CD14-positive monocyte (primary cell): Measurements from ENCODE around the gene PRDM1. TPM values are rescaled to one million over a fixed set of nuclear protein-coding genes. Genes with fewer than 3 reads are reported as not detected.

Experiments used
- DNase-seq, 3 donors: peaks; one replicate each; pipeline ENCODE4 v3.0.0-alpha.2; 2011 to 2022
- H2AFZ ChIP-seq: 2 replicates; pipeline ENCODE4 v1.6.0; 2012; ENCODE audit warnings: mild to moderate bottlenecking, low read depth, low read length, inconsistent platforms; ENCODE audit not compliant: insufficient read depth, poor library complexity, severe bottlenecking
- H3K27ac ChIP-seq, 2 donors: 1 replicate in 1 of 2; 2 replicates in 1 of 2; pipeline ENCODE4 v1.5.1; 2012 to 2013; ENCODE audit warnings: low read length in 2 of 2, control low read depth in 1 of 2, inconsistent platforms in 1 of 2, low read depth in 1 of 2, mild to moderate bottlenecking in 1 of 2
- H3K27me3 ChIP-seq, 2 donors: one replicate each; pipeline versions ENCODE4 v1.6.0 to v1.6.1; 2011 to 2013; ENCODE audit warnings: low read length in 2 of 2; ENCODE audit not compliant: control insufficient read depth in 2 of 2, insufficient read depth in 2 of 2
- H3K36me3 ChIP-seq, 2 donors: replicated peaks in 1 of 2; 1 replicate in 1 of 2; 2 replicates in 1 of 2; pipeline versions ENCODE4 v1.5.1 to v1.6.1; 2012 to 2013; ENCODE audit warnings: low read length in 2 of 2, control low read depth in 1 of 2, inconsistent platforms in 1 of 2, mild to moderate bottlenecking in 1 of 2; ENCODE audit not compliant: insufficient read depth in 2 of 2, control insufficient read depth in 1 of 2
- H3K4me1 ChIP-seq, 2 donors: 1 replicate in 1 of 2; 2 replicates in 1 of 2; pipeline versions ENCODE4 v1.5.1 to v1.6.1; 2012 to 2013; ENCODE audit warnings: low read length in 2 of 2, control low read depth in 1 of 2, inconsistent platforms in 1 of 2, mild to moderate bottlenecking in 1 of 2, moderate library complexity in 1 of 2; ENCODE audit not compliant: insufficient read depth in 2 of 2, control insufficient read depth in 1 of 2
- H3K4me2 ChIP-seq: replicated peaks from 2 replicates; pipeline ENCODE3; 2012; ENCODE audit warnings: low read length, moderate library complexity, mild to moderate bottlenecking; ENCODE audit not compliant: poor library complexity, severe bottlenecking; ENCODE audit errors: extremely low read depth
- H3K4me3 ChIP-seq, 3 experiments: fragments of 200-600 bp in 1 of 3; sonication (generic) in 1 of 3; replicated peaks in 1 of 3; 1 replicate in 2 of 3; 2 replicates in 1 of 3; pipeline ENCODE4 v1.5.1; 2011 to 2013; ENCODE audit warnings: low read length in 3 of 3, mild to moderate bottlenecking in 3 of 3, control low read depth in 2 of 3, low read depth in 2 of 3, inconsistent platforms in 1 of 3, moderate library complexity in 1 of 3
- H3K79me2 ChIP-seq: 2 replicates; pipeline ENCODE4 v1.6.0; 2012; ENCODE audit warnings: mild to moderate bottlenecking, control low read depth, inconsistent platforms, low read length, moderate library complexity; ENCODE audit not compliant: insufficient read depth
- H3K9ac ChIP-seq: 2 replicates; pipeline ENCODE4 v1.6.0; 2017; ENCODE audit warnings: low read length, mild to moderate bottlenecking; ENCODE audit not compliant: insufficient read depth, poor library complexity, severe bottlenecking
- H3K9me3 ChIP-seq, 2 donors: replicated peaks in 1 of 2; 1 replicate in 1 of 2; 2 replicates in 1 of 2; pipeline versions ENCODE4 v1.5.1 to v1.6.1; 2012 to 2013; ENCODE audit warnings: low read length in 2 of 2, control low read depth in 1 of 2; ENCODE audit not compliant: control insufficient read depth in 1 of 2, insufficient read depth in 1 of 2
- H4K20me1 ChIP-seq: 2 replicates; pipeline ENCODE4 v1.6.0; 2012; ENCODE audit warnings: mild to moderate bottlenecking, low read length, control low read depth, moderate library complexity; ENCODE audit not compliant: insufficient read depth
- H3K27ac Mint-ChIP-seq, 7 donors: one replicate each; pipeline ENCODE4 v1.8.0; 2020; ENCODE audit warnings: mild to moderate bottlenecking in 7 of 7, mixed read lengths in 7 of 7, moderate library complexity in 6 of 7, inconsistent platforms in 2 of 7
- H3K27me3 Mint-ChIP-seq, 3 donors: one replicate each; pipeline ENCODE4 v1.8.0; 2021 to 2022; ENCODE audit warnings: low read depth in 3 of 3, mild to moderate bottlenecking in 3 of 3, mixed read lengths in 3 of 3, moderate library complexity in 3 of 3, inconsistent platforms in 1 of 3
- H3K36me3 Mint-ChIP-seq, 2 donors: one replicate each; pipeline ENCODE4 v1.8.0; 2020; ENCODE audit warnings: mixed read lengths in 2 of 2, inconsistent platforms in 1 of 2, mild to moderate bottlenecking in 1 of 2
- H3K4me1 Mint-ChIP-seq: one replicate; pipeline ENCODE4 v1.8.0; 2020; ENCODE audit warnings: mild to moderate bottlenecking, mixed read lengths
- H3K4me3 Mint-ChIP-seq, 2 donors: one replicate each; pipeline ENCODE4 v1.8.0; 2020; ENCODE audit warnings: mild to moderate bottlenecking in 2 of 2, mixed read lengths in 2 of 2, moderate library complexity in 1 of 2
- H3K9me3 Mint-ChIP-seq, 7 donors: one replicate each; pipeline ENCODE4 v1.8.0; 2020 to 2022; ENCODE audit warnings: mixed read lengths in 7 of 7, mild to moderate bottlenecking in 6 of 7, moderate library complexity in 6 of 7, inconsistent platforms in 2 of 7
- WGBS: methylation state at CpG from one replicate; pipeline ENCODE4 v1.1.5; 2013; ENCODE audit warnings: missing lambda C conversion rate; ENCODE audit not compliant: insufficient coverage; 5-methylcytosine and 5-hydroxymethylcytosine counted together
- intact Hi-C, 2 donors: fragments of 100-400 bp; cut with micrococcal nuclease; formaldehyde crosslinking; loops; one replicate each; pipeline versions ENCODE4 v1.15.0 to v1.15.1; 2023
- polyA plus RNA-seq, 3 donors: library from polyadenylated mRNA; depleted of rRNA in 1 of 3; unstranded in 2 of 3; stranded (reverse) in 1 of 3; fragments of 300-500 nt in 2 of 3; fragments of >200 nt in 1 of 3; fragmentation: Illumina TruSeq in 2 of 3; gene quantifications; 1 replicate in 2 of 3; 2 replicates in 1 of 3; pipeline ENCODE4 v1.2.3, GENCODE V29; 2012 to 2021
- TF ChIP-seq, protein P1 (sequence below): fragments of 200-600 bp; IDR thresholded peaks from one replicate; pipeline ENCODE4 v1.8.0; 2022; ENCODE audit warnings: antibody characterized with exemption, mild to moderate bottlenecking

The PRDM1 gene
- polyA plus RNA-seq, 3 donors: 1.8 to 14.9 (median 5.2) TPM

- Histone ChIP-seq H3K27ac (no peak overlapping the region), H3K9ac (no peak overlapping the region), H3K4me3 (no peak overlapping the region), H3K4me1 (no peaks in the 10 kb centered on the region), H3K9me3 (no peaks in the 10 kb centered on the region), H3K79me2 (no peaks in the 10 kb centered on the region), H4K20me1 (no peaks in the 10 kb centered on the region), H3K27me3 (no peaks in the 10 kb centered on the region), H3K36me3 (no peaks in the 10 kb centered on the region), H2AFZ (peak overlapping the region; percentile 42), H3K4me2 (no peak overlapping the region)
- TF ChIP-seq, protein P1, sequence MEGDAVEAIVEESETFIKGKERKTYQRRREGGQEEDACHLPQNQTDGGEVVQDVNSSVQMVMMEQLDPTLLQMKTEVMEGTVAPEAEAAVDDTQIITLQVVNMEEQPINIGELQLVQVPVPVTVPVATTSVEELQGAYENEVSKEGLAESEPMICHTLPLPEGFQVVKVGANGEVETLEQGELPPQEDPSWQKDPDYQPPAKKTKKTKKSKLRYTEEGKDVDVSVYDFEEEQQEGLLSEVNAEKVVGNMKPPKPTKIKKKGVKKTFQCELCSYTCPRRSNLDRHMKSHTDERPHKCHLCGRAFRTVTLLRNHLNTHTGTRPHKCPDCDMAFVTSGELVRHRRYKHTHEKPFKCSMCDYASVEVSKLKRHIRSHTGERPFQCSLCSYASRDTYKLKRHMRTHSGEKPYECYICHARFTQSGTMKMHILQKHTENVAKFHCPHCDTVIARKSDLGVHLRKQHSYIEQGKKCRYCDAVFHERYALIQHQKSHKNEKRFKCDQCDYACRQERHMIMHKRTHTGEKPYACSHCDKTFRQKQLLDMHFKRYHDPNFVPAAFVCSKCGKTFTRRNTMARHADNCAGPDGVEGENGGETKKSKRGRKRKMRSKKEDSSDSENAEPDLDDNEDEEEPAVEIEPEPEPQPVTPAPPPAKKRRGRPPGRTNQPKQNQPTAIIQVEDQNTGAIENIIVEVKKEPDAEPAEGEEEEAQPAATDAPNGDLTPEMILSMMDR: no peak
- H3K27ac Mint-ChIP-seq: no peak overlapping the region
- H3K36me3 Mint-ChIP-seq: no peaks in the 10 kb centered on the region
- H3K27me3 Mint-ChIP-seq: no peaks in the 10 kb centered on the region
- intact Hi-C loops: no loop called here
- DNase-seq: no peak
- H3K9me3 Mint-ChIP-seq: no peaks in the 10 kb centered on the region
- 80% methylated on average over 5 of the region's 6 CpGs for WGBS
- H3K4me3 Mint-ChIP-seq: no peak overlapping the region
- H3K4me1 Mint-ChIP-seq: peaks cover 13% of the 10 kb centered on the region
These were observed 52.0 kb downstream of the PRDM1 start for GRCh38 chr6:106138151-106138550.

- DNase-seq: no peak
- H3K27ac Mint-ChIP-seq: peak overlapping the region in 1 of 7 donors; percentile 44
- no peaks in the 10 kb centered on the region for H3K4me1 ChIP-seq
These were observed 55.5 kb downstream of the PRDM1 start for GRCh38 chr6:106141441-106142237.

More at GRCh38 chr6:106141441-106142237, 55.5 kb downstream of the PRDM1 start:
- intact Hi-C loops: no loop called here
- H3K4me3 Mint-ChIP-seq: no peak overlapping the region
- TF ChIP-seq, protein P1: no peak
- H3K27me3 ChIP-seq: no peaks in the 10 kb centered on the region
- no peak overlapping the region for H3K4me2 ChIP-seq
- H2AFZ ChIP-seq: no peak overlapping the region
- H4K20me1 ChIP-seq: no peaks in the 10 kb centered on the region
- whole genome bisulfite sequencing: 41% methylated on average over 3 of the region's 9 CpGs
- peaks cover 10% of the 10 kb centered on the region for H3K4me1 Mint-ChIP-seq
- H3K27ac ChIP-seq: no peak overlapping the region
- H3K9ac ChIP-seq: no peak overlapping the region
- no peak overlapping the region for H3K4me3 ChIP-seq
- H3K9me3 ChIP-seq: no peaks in the 10 kb centered on the region
- H3K27me3 Mint-ChIP-seq: no peaks in the 10 kb centered on the region
- H3K36me3 ChIP-seq: no peaks in the 10 kb centered on the region
- H3K79me2 ChIP-seq: no peaks in the 10 kb centered on the region
- no peaks in the 10 kb centered on the region for H3K9me3 Mint-ChIP-seq
- H3K36me3 Mint-ChIP-seq: no peaks in the 10 kb centered on the region
